Left lung (tissue), 10 donors: ENCODE data around the gene ARL5C. TPM values are rescaled to one million over a fixed set of nuclear protein-coding genes. Genes with fewer than 3 reads are reported as not detected.

Experiments used
- ATAC-seq: fragments of 200-7000 bp; cut with Tn5 transposase; one replicate; pipeline ENCODE4 v1.9.1; 2020; ENCODE audit warnings: moderate library complexity
- DNase-seq, 4 donors: peaks; one replicate each; pipeline ENCODE4 v3.0.0-alpha.2; 2013 to 2020
- H3K27ac ChIP-seq, 2 donors: fragments of 200-600 bp; sonication (generic) in 1 of 2; one replicate each; pipeline versions ENCODE4 v1.5.0 to v1.8.0; 2020 to 2021
- H3K27me3 ChIP-seq, 2 donors: fragments of 200-600 bp; sonication (generic) in 1 of 2; one replicate each; pipeline versions ENCODE4 v1.5.0 to v1.8.0; 2020 to 2021
- H3K36me3 ChIP-seq, 2 donors: fragments of 200-600 bp; sonication (generic) in 1 of 2; one replicate each; pipeline versions ENCODE4 v1.5.0 to v1.8.0; 2020 to 2021
- H3K4me1 ChIP-seq, 2 donors: fragments of 200-600 bp; one replicate each; pipeline ENCODE4 v1.8.0; 2021
- H3K4me3 ChIP-seq, 2 donors: fragments of 200-600 bp; sonication (generic) in 1 of 2; one replicate each; pipeline versions ENCODE4 v1.5.0 to v1.8.0; 2020 to 2021; ENCODE audit warnings: mild to moderate bottlenecking in 1 of 2
- H3K9me3 ChIP-seq, 2 donors: fragments of 200-600 bp; sonication (generic) in 1 of 2; one replicate each; pipeline versions ENCODE4 v1.5.0 to v1.8.0; 2020 to 2021
- CTCF ChIP-seq, 2 donors: fragments of 200-600 bp; sonication (generic) in 1 of 2; IDR thresholded peaks; one replicate each; pipeline versions ENCODE4 v1.5.0 to v1.8.0; 2021; ENCODE audit warnings: antibody characterized with exemption in 2 of 2
- intact Hi-C, 2 donors: fragments of 100-400 bp; cut with DNase I; formaldehyde crosslinking; loops; one replicate each; pipeline versions ENCODE4 v1.11.2 to v1.14.2; 2022
- polyA plus RNA-seq, 6 donors: library from polyadenylated mRNA; unstranded; fragments of 120-200 nt; gene quantifications; one replicate each; pipeline ENCODE4 v1.2.1, GENCODE V29; 2013; ENCODE audit not compliant: insufficient read length in 6 of 6
- total RNA-seq, 2 donors: library from RNA; stranded (reverse); fragmentation: NEBNext Ultra II Directional; extraction: Animal tissue kit (Norgen Biotek cat#: 25700); gene quantifications; one replicate each; pipeline ENCODE4 v1.2.1, GENCODE V29; 2021
- donor health status: DM: no; HTN: yes; CAD: no.
- donor health status: DM: no; HTN: no; CAD: no.

ARL5C gene
- total and polyA plus RNA-seq, 8 donors: 0.34 to 0.69 (median 0.46) TPM; not detected in 4

- DNase-seq (no peak), ATAC-seq (no peak)
- H3K27me3 ChIP-seq: peaks cover 9 to 20% of the 10 kb centered on the region in 2 donors
- intact Hi-C loops: no loop called here
- H3K9me3 ChIP-seq: no peaks in the 10 kb centered on the region
- H3K4me3 ChIP-seq: no peak overlapping the region
- no peak for TF ChIP-seq CTCF (IDR thresholded peaks at IDR 0.05)
- no peaks in the 10 kb centered on the region for H3K36me3 ChIP-seq
- H3K4me1 ChIP-seq: peaks cover 4 to 23% of the 10 kb centered on the region in 2 donors
- H3K27ac ChIP-seq: no peak overlapping the region
Measured at GRCh38 chr17:39155654-39156053, 10.3 kb downstream of the ARL5C start.

GRCh38 chr17:39153599-39154051, 12.3 kb downstream of the ARL5C start:
- peaks cover 4 to 24% of the 10 kb centered on the region in 2 donors for H3K4me1 ChIP-seq
- H3K9me3 ChIP-seq: no peaks in the 10 kb centered on the region
- peak; percentile 80 for ATAC-seq
- H3K36me3 ChIP-seq: no peaks in the 10 kb centered on the region
- peaks cover 9 to 40% of the 10 kb centered on the region in 2 donors for H3K27me3 ChIP-seq
- DNase-seq: peak; percentile 91 to 96 (median 94)
- intact Hi-C loops: loop anchor here in 1 of 2 donors (5.0 kb wide), 1 partner anchor 171 kb away; no protein-coding TSS in a partner anchor
- no peak for TF ChIP-seq CTCF (IDR thresholded peaks at IDR 0.05)
- H3K27ac ChIP-seq: peak overlapping the region; percentile 85 to 90
- H3K4me3 ChIP-seq: peak overlapping the region; percentile 76 to 93

GRCh38 chr17:39151943-39152818, 13.8 kb downstream of the ARL5C start:
- intact Hi-C loops: loop anchor here in 1 of 2 donors (5.0 kb wide), 1 partner anchor 170 kb away; no protein-coding TSS in a partner anchor
- ATAC-seq: peak; percentile 11
- TF ChIP-seq CTCF (IDR thresholded peaks at IDR 0.05): no peak

GRCh38 chr17:39151150-39151942, 14.6 kb downstream of the ARL5C start, which contains the start of gene PLXDC1:
Gene PLXDC1, minus strand, starts transcription at chr17:39151637. Its CDS starts 200 bp downstream, at chr17:39151437.
- Histone ChIP-seq H3K27me3 (peaks cover 9 to 41% of the 10 kb centered on the region in 2 donors), H3K4me3 (peak within 1 kb of the TSS; percentile 20 to 93), H3K4me1 (peaks cover 4 to 24% of the 10 kb centered on the region in 2 donors), H3K27ac (peak within 1 kb of the TSS; percentile 85 to 90), H3K36me3 (no peaks in the 10 kb centered on the region), H3K9me3 (no peaks in the 10 kb centered on the region)
- no peak for ATAC-seq
- TF ChIP-seq CTCF (IDR thresholded peaks at IDR 0.05): no peak
- intact Hi-C loops: loop anchor here in 1 of 2 donors (5.0 kb wide), 1 partner anchor 169 kb away; no protein-coding TSS in a partner anchor
- peak in 1 of 4 donors; percentile 77 for DNase-seq

More at GRCh38 chr17:39151943-39152818, 13.8 kb downstream of the ARL5C start:
- H3K9me3 ChIP-seq: no peaks in the 10 kb centered on the region
- peak overlapping the region; percentile 20 to 93 for H3K4me3 ChIP-seq
- peak overlapping the region; percentile 85 to 90 for H3K27ac ChIP-seq
- peaks cover 4 to 24% of the 10 kb centered on the region in 2 donors for H3K4me1 ChIP-seq
- no peak for DNase-seq
- no peaks in the 10 kb centered on the region for H3K36me3 ChIP-seq
- H3K27me3 ChIP-seq: peaks cover 9 to 41% of the 10 kb centered on the region in 2 donors
